T-helper 1 cell treated with Interleukin-12 subunit alpha and Interleukin-12 subunit beta and Interleukin-4 antibody, amounts not matched to agents 30 μg/mL and 1 μg/mL, for 36 hours (primary cell): ENCODE results near the gene SGO2.

Experiments
- H3K27ac Mint-ChIP-seq: one replicate; pipeline ENCODE4 v1.8.0; 2021; ENCODE audit warnings: mild to moderate bottlenecking, mixed read lengths
- H3K27me3 Mint-ChIP-seq: one replicate; pipeline ENCODE4 v1.8.0; 2021; ENCODE audit warnings: low read depth, mixed read lengths
- H3K36me3 Mint-ChIP-seq: one replicate; pipeline ENCODE4 v1.8.0; 2021; ENCODE audit warnings: low read depth, mixed read lengths
- H3K4me1 Mint-ChIP-seq: one replicate; pipeline ENCODE4 v1.8.0; 2021; ENCODE audit warnings: low read depth, mixed read lengths
- H3K4me3 Mint-ChIP-seq: one replicate; pipeline ENCODE4 v1.8.0; 2021; ENCODE audit warnings: mild to moderate bottlenecking, moderate library complexity, mixed read lengths
- H3K9me3 Mint-ChIP-seq: one replicate; pipeline ENCODE4 v1.8.0; 2021; ENCODE audit warnings: mixed read lengths

Gene SGO2

GRCh38 chr2:200615247-200615646 lies 89.2 kb downstream of the SGO2 start:
- Mint-ChIP-seq H3K36me3 (no peaks in the 10 kb centered on the region), H3K27ac (no peak overlapping the region), H3K4me1 (peaks cover 13% of the 10 kb centered on the region), H3K4me3 (no peak overlapping the region), H3K27me3 (no peaks in the 10 kb centered on the region), H3K9me3 (no peaks in the 10 kb centered on the region)

- Mint-ChIP-seq H3K27me3 (no peaks in the 10 kb centered on the region), H3K36me3 (no peaks in the 10 kb centered on the region), H3K27ac (no peak overlapping the region), H3K4me3 (no peak overlapping the region), H3K9me3 (no peaks in the 10 kb centered on the region), H3K4me1 (peaks cover 13% of the 10 kb centered on the region)
Observed at GRCh38 chr2:200616193-200616592, 90.2 kb downstream of the SGO2 start.

GRCh38 chr2:200616656-200617055 lies 90.6 kb downstream of the SGO2 start:
- no peaks in the 10 kb centered on the region for H3K27me3 Mint-ChIP-seq
- no peaks in the 10 kb centered on the region for H3K9me3 Mint-ChIP-seq
- no peak overlapping the region for H3K4me3 Mint-ChIP-seq
- no peak overlapping the region for H3K27ac Mint-ChIP-seq
- peaks cover 13% of the 10 kb centered on the region for H3K4me1 Mint-ChIP-seq
- no peaks in the 10 kb centered on the region for H3K36me3 Mint-ChIP-seq

- H3K27ac Mint-ChIP-seq = no peak overlapping the region
- no peaks in the 10 kb centered on the region for H3K27me3 Mint-ChIP-seq
- no peaks in the 10 kb centered on the region for H3K9me3 Mint-ChIP-seq
- no peaks in the 10 kb centered on the region for H3K36me3 Mint-ChIP-seq
- peaks cover 13% of the 10 kb centered on the region for H3K4me1 Mint-ChIP-seq
- H3K4me3 Mint-ChIP-seq = no peak overlapping the region
Observed at GRCh38 chr2:200617156-200618053, 91.4 kb downstream of the SGO2 start.

- Mint-ChIP-seq H3K36me3 (no peaks in the 10 kb centered on the region), H3K4me1 (peaks cover 13% of the 10 kb centered on the region), H3K27ac (no peak overlapping the region), H3K9me3 (no peaks in the 10 kb centered on the region), H3K27me3 (no peaks in the 10 kb centered on the region), H3K4me3 (no peak overlapping the region)
Observed at GRCh38 chr2:200618054-200618419, 92.0 kb downstream of the SGO2 start.

- H3K4me1 Mint-ChIP-seq = peaks cover 13% of the 10 kb centered on the region
- no peak overlapping the region for H3K4me3 Mint-ChIP-seq
- H3K27ac Mint-ChIP-seq = no peak overlapping the region
- H3K27me3 Mint-ChIP-seq = no peaks in the 10 kb centered on the region
- H3K9me3 Mint-ChIP-seq = no peaks in the 10 kb centered on the region
- no peaks in the 10 kb centered on the region for H3K36me3 Mint-ChIP-seq
Observed at GRCh38 chr2:200618590-200619021, 92.6 kb downstream of the SGO2 start.

GRCh38 chr2:200619279-200619678 lies 93.3 kb downstream of the SGO2 start:
- no peaks in the 10 kb centered on the region for H3K9me3 Mint-ChIP-seq
- no peaks in the 10 kb centered on the region for H3K27me3 Mint-ChIP-seq
- no peak overlapping the region for H3K4me3 Mint-ChIP-seq
- no peaks in the 10 kb centered on the region for H3K36me3 Mint-ChIP-seq
- H3K4me1 Mint-ChIP-seq = peaks cover 13% of the 10 kb centered on the region
- no peak overlapping the region for H3K27ac Mint-ChIP-seq

- no peaks in the 10 kb centered on the region for H3K9me3 Mint-ChIP-seq
- H3K27ac Mint-ChIP-seq = no peak overlapping the region
- H3K36me3 Mint-ChIP-seq = no peaks in the 10 kb centered on the region
- no peak overlapping the region for H3K4me3 Mint-ChIP-seq
- H3K4me1 Mint-ChIP-seq = peaks cover 13% of the 10 kb centered on the region
- no peaks in the 10 kb centered on the region for H3K27me3 Mint-ChIP-seq
Observed at GRCh38 chr2:200620606-200621390, 94.8 kb downstream of the SGO2 start.

- H3K36me3 Mint-ChIP-seq = no peaks in the 10 kb centered on the region
- H3K4me3 Mint-ChIP-seq = no peak overlapping the region
- no peaks in the 10 kb centered on the region for H3K27me3 Mint-ChIP-seq
- H3K9me3 Mint-ChIP-seq = no peaks in the 10 kb centered on the region
- no peak overlapping the region for H3K27ac Mint-ChIP-seq
- H3K4me1 Mint-ChIP-seq = peaks cover 10% of the 10 kb centered on the region
Observed at GRCh38 chr2:200622106-200622505, 96.1 kb downstream of the SGO2 start.

GRCh38 chr2:200624026-200624425 lies 98.0 kb downstream of the SGO2 start:
- no peaks in the 10 kb centered on the region for H3K4me1 Mint-ChIP-seq
- H3K36me3 Mint-ChIP-seq = no peaks in the 10 kb centered on the region
- H3K27me3 Mint-ChIP-seq = peaks cover 12% of the 10 kb centered on the region
- no peak overlapping the region for H3K4me3 Mint-ChIP-seq
- H3K27ac Mint-ChIP-seq = no peak overlapping the region
- no peaks in the 10 kb centered on the region for H3K9me3 Mint-ChIP-seq

GRCh38 chr2:200624658-200625057 lies 98.7 kb downstream of the SGO2 start:
- H3K27me3 Mint-ChIP-seq = peaks cover 12% of the 10 kb centered on the region
- no peaks in the 10 kb centered on the region for H3K9me3 Mint-ChIP-seq
- H3K36me3 Mint-ChIP-seq = no peaks in the 10 kb centered on the region

GRCh38 chr2:200625282-200625681 lies 99.3 kb downstream of the SGO2 start:
- Mint-ChIP-seq H3K27ac (no peak overlapping the region), H3K4me1 (no peaks in the 10 kb centered on the region), H3K36me3 (no peaks in the 10 kb centered on the region), H3K4me3 (no peak overlapping the region), H3K9me3 (no peaks in the 10 kb centered on the region), H3K27me3 (peaks cover 14% of the 10 kb centered on the region)

More at GRCh38 chr2:200624658-200625057, 98.7 kb downstream of the SGO2 start:
- H3K4me1 Mint-ChIP-seq = no peaks in the 10 kb centered on the region
- H3K4me3 Mint-ChIP-seq = no peak overlapping the region
- H3K27ac Mint-ChIP-seq = no peak overlapping the region

GRCh38 chr2:200625958-200626363 lies 100.0 kb downstream of the SGO2 start:
- no peak overlapping the region for H3K4me3 Mint-ChIP-seq
- no peaks in the 10 kb centered on the region for H3K4me1 Mint-ChIP-seq
- no peaks in the 10 kb centered on the region for H3K36me3 Mint-ChIP-seq
- H3K27ac Mint-ChIP-seq = no peak overlapping the region
- no peaks in the 10 kb centered on the region for H3K9me3 Mint-ChIP-seq
- H3K27me3 Mint-ChIP-seq = peaks cover 15% of the 10 kb centered on the region

- H3K36me3 Mint-ChIP-seq = no peaks in the 10 kb centered on the region
- peaks cover 15% of the 10 kb centered on the region for H3K27me3 Mint-ChIP-seq
- H3K27ac Mint-ChIP-seq = no peak overlapping the region
- no peaks in the 10 kb centered on the region for H3K9me3 Mint-ChIP-seq
- no peak overlapping the region for H3K4me3 Mint-ChIP-seq
- H3K4me1 Mint-ChIP-seq = no peaks in the 10 kb centered on the region
Observed at GRCh38 chr2:200627110-200627770, 101.2 kb downstream of the SGO2 start.
